HTR-8/SVneo (cell line): ENCODE measurements around the gene TUFT1.
"Not testable (repeated sequence)": the region's sequence is repeated elsewhere in the genome, so short reads cannot be mapped to it uniquely, and the experiment has no call there.

Experiments used
- DNase-seq: peaks from one replicate; pipeline ENCODE4 v3.0.0; 2011; ENCODE audit warnings: low spot score, mixed read lengths; ENCODE audit not compliant: insufficient read length
- FAIRE-seq: peaks from 2 replicates; lab custom pipeline; 2011; peaks lifted over from hg19 to GRCh38; lab: Jason Lieb, UNC

Gene TUFT1

DNA sequence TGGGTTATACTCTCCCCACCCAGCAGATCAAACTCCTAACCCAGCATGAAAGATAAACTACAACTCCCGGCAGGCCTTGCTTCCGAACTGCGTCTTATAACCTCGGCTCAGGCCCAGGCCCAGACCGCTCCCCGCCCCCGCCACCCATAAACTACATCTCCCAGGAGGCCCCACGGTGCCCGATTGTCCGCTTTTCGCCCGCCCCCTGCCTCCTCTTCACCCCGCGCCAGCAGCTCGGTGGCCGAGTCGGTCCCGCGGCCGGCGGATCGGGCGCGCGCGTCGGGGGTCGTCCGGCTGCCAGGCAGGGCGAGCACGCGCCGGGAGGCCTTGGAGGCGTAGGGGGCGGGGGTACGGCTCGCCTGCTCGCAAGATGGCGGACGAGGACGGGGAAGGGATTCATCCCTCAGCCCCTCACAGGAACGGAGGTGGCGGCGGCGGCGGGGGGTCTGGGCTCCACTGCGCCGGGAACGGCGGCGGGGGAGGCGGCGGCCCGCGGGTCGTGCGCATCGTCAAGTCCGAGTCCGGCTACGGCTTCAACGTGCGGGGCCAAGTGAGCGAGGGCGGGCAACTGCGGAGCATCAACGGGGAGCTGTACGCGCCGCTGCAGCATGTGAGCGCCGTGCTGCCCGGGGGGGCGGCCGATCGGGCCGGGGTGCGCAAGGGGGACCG is 71.9 kb downstream of the TUFT1 start, which contains the start of gene SNX27:
TSS of gene SNX27 (plus strand) at position 219 of the 669 bp plus-strand sequence. CDS start at position 371, 152 bp downstream.
- peak; percentile 16 for FAIRE-seq

GRCh38 chr1:151612501-151613281 is 72.6 kb downstream of the TUFT1 start:
- DNase-seq (peak; percentile 30), FAIRE-seq (no peak)

More for the DNA sequence above, 71.9 kb downstream of the TUFT1 start, which contains the start of gene SNX27:
- peak; percentile 90 for DNase-seq

- FAIRE-seq (no peak), DNase-seq (no peak)
Observed at GRCh38 chr1:151613282-151613780, 73.2 kb downstream of the TUFT1 start.

DNA sequence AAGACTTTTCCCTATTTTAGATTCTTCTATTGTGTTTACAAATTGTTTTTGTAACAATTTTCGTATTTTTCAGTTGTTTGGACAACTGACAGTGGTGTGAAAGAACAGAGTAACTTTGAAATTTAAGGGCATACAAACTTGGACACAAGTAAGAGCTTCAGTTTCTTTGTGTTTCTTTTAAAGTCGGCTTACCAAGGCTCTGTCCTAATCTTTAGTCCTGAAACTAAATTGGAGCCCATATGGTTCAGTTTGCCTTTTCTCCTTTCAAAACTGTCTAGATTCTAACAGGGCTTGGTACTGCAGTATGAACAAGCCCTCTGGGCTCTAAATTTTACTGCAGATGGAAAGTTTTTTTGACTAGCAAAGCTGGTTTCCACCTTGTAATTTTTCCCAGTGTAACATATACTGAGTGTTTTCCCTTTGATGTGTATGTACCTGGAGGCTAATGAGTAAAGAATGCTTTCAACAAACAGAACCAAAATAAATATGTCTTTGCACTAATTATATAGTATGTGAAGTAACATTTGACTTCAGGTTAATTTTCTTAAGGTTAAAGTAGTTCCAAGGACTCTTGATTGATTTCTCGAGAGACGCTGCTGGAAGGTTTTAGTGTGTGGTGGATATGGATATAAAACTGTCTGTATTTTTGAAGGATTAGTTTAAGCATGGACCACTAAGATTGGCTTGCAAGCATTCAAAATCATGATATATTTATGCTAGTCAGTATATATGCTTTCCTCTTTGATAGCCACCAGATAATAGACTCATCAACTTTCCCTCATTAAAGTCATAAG is 75.8 kb downstream of the TUFT1 start:
- no peak for FAIRE-seq
- DNase-seq = no peak

DNA sequence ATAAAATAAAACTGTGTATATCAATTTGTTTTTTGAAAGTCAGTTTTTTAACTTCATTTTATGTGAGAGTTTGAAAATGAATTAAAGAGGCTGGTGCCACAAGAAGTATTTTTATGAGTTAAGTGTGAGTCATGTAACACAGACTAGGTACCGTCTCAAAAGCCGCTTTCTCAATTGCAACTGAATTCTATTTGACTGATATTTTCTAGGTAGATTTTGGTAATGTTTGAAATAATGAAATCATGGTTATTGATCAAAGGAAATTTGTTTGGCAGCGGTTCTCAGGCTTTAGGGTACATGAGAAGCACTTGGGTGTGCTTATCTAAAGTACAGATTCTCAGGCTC is 76.4 kb downstream of the TUFT1 start:
- DNase-seq = no peak
- no peak for FAIRE-seq

GRCh38 chr1:151618003-151618402 is 77.9 kb downstream of the TUFT1 start:
- no peak for DNase-seq
- no peak for FAIRE-seq

DNA sequence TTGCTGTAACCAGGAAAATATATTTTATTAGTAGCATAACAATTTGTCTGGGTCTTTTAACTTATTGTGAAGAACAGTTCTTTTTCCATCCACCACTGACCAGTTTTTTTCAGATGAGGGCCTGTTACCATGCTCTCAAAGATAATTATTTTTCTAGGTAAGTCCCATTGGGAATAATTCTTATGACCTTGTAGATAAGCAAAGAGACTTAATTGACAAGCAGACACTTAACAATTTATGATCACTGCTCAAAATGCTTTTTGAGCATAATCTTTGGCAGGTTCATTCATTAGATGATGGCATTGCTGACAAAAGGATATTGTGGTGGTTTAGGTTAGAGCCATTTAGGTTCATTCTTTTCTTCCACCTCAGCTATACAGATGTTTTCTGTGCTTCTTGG is 78.4 kb downstream of the TUFT1 start:
- DNase-seq (no peak), FAIRE-seq (no peak)

- not testable (repeated sequence) for FAIRE-seq, DNase-seq
Observed at GRCh38 chr1:151618996-151619395, 78.9 kb downstream of the TUFT1 start.

DNA sequence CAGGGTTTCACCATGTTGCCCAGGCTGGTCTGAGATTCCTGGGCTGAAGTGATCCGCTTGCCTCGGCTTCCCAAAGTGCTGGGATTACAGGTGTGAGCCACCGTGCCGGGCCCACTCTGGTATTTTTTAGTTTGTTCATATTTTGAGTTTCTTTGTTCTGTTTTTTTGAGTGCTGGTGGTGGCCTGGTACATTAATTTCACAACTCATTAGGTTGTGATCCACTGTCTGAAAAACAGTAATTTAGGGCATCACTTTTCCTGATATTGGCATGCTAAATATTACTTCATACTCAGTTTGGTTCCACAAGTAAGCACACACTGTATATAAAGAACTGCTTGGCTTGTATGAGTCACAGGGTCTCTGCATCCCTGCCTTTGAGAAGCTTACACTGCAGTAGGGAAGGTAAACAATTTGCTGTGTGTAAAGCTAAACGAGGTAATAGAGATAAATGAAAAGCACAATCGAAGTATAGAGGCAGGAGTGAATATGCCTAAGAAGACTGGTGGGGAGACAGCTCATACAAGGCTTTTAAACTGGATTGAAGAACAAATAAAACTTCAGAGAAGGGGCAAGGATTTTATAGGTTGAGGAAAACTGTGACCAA is 79.5 kb downstream of the TUFT1 start:
- FAIRE-seq (no peak), DNase-seq (no peak)

GRCh38 chr1:151620286-151620685 is 80.2 kb downstream of the TUFT1 start:
- DNase-seq = no peak
- no peak for FAIRE-seq

- DNase-seq (no peak), FAIRE-seq (no peak)
Observed at GRCh38 chr1:151621351-151621750, 81.2 kb downstream of the TUFT1 start.

DNA sequence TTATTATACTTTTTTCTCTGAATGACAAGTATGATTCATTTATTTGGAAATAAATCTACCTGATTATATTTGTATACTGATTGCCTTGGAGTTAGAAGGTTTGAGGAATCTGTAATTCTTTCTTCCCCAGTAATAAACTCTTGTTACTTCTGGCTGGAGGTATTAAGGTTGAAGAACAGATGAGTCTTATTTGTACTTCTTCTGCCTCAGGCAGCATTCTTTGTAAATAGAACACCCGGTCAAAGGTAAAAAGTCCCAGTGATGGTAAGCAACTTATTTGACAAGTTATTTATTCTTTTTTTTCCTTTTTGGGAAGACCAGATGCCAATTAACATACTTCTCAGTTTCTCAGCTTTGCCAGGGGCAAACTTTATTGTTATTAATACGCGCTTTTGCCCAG is 84.7 kb downstream of the TUFT1 start:
- no peak for FAIRE-seq
- DNase-seq = no peak

GRCh38 chr1:151626740-151627334 is 86.7 kb downstream of the TUFT1 start:
- no peak for FAIRE-seq
- no peak for DNase-seq

- FAIRE-seq = no peak
- DNase-seq = no peak
Observed at GRCh38 chr1:151629278-151629677, 89.2 kb downstream of the TUFT1 start.
